Measurements from ENCODE around the gene PLCB1. TPM values are rescaled to one million over a fixed set of nuclear protein-coding genes. Genes with fewer than 3 reads are reported as not detected.

PLCB1 gene
- total and polyA plus RNA-seq, 2 of the 4 experiments (the other 2 are of a cell fraction), result 5.6 to 16.1 TPM

DNA sequence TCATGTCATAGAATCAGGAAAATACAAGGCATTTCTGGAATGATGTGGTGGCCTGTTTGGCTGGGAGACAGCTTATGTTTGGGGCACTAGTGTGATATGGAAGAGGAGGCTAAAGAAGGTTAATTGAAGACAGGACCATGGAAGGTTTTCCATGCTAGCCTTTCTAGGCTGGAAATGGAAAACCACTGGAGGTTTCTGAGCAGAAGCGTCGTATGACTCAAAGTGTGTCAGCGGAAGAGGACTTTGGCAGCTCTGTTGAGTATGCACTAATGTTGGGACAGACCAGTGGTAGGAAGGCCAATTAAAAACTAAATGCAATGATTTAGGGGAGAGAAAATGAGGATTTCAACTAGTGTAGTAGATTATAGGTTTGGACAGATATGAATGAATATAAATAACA is 413.1 kb downstream of the PLCB1 start:
- H2BK20ac ChIP-seq (ENCODE audit: low read depth, low read length), result no peak overlapping the region
- H3K36me3 ChIP-seq (ENCODE audit: control insufficient read depth, insufficient read depth, low read length), result no peaks in the 10 kb centered on the region
- H3K4me1 ChIP-seq (ENCODE audit: control insufficient read depth, insufficient read depth, low read length), result no peaks in the 10 kb centered on the region
- CTCF ChIA-PET, result no interaction called here
- H3K23ac ChIP-seq (ENCODE audit: low read depth, low read length), result no peak overlapping the region
- in situ Hi-C loops (cut with MboI; ENCODE audit: low sequenced_read_pairs) (no loop called here), dilution Hi-C loops (cut with HindIII; ENCODE audit: low sequenced_read_pairs, unreplicated experiment) (no loop called here), intact Hi-C loops (cut with micrococcal nuclease) (no loop called here)
- no peaks in the 10 kb centered on the region for H3K79me1 ChIP-seq (ENCODE audit: low read depth in 1 of 2, low read length in 2 of 2)
- H3K4me3 ChIP-seq (ENCODE audit: insufficient read depth, low read depth, low read length), result no peak overlapping the region
- H3K18ac ChIP-seq (ENCODE audit: low read depth, low read length), result no peak overlapping the region
- no peak overlapping the region for H2BK120ac ChIP-seq (ENCODE audit: low read depth, low read length)
- no peak overlapping the region for H3K27ac ChIP-seq (ENCODE audit: insufficient read depth, low read length)
- no peak overlapping the region for H3K4ac ChIP-seq (ENCODE audit: low read depth, low read length)
- POLR2A ChIA-PET (ENCODE audit: unreplicated experiment), result no interaction called here
- no peaks in the 10 kb centered on the region for H3K9me3 ChIP-seq (ENCODE audit: control insufficient read depth, insufficient read depth, low read length)
- H3K27me3 ChIP-seq (ENCODE audit: control insufficient read depth, insufficient read depth, low read length), result no peaks in the 10 kb centered on the region
- H2AK9ac ChIP-seq (replicated peaks; ENCODE audit: low read depth, low read length, poor library complexity), result no peak overlapping the region
- no peak overlapping the region for H2BK15ac ChIP-seq (ENCODE audit: low read depth, low read length)
- peak; percentile 18 for DNase-seq
- no peak for TF ChIP-seq FOS (IDR thresholded peaks at IDR 0.05; ENCODE audit: low read depth, low read length)
- TF ChIP-seq POLR2A (IDR thresholded peaks at IDR 0.05; ENCODE audit: low read depth, low read length), result no peak
- no peak for TF ChIP-seq MAZ (IDR thresholded peaks at IDR 0.05; ENCODE audit: borderline replicate concordance, low read depth, low read length)
- no peak for TF ChIP-seq RCOR1 (IDR thresholded peaks at IDR 0.05; ENCODE audit: insufficient replicate concordance, low read length)
- TF ChIP-seq NFE2L2 (IDR thresholded peaks at IDR 0.05; ENCODE audit: low read depth, low read length), result no peak
- TF ChIP-seq RAD21 (IDR thresholded peaks at IDR 0.05; ENCODE audit: low read length), result no peak
- TF ChIP-seq, protein P1, sequence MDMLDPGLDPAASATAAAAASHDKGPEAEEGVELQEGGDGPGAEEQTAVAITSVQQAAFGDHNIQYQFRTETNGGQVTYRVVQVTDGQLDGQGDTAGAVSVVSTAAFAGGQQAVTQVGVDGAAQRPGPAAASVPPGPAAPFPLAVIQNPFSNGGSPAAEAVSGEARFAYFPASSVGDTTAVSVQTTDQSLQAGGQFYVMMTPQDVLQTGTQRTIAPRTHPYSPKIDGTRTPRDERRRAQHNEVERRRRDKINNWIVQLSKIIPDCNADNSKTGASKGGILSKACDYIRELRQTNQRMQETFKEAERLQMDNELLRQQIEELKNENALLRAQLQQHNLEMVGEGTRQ (IDR thresholded peaks at IDR 0.05; ENCODE audit: low read depth, low read length), result no peak
- TF ChIP-seq BHLHE40 (IDR thresholded peaks at IDR 0.05; ENCODE audit: low read depth, low read length), result no peak
- no peak for TF ChIP-seq RFX5 (IDR thresholded peaks at IDR 0.05; ENCODE audit: low read depth, low read length)
- H4K20me1 ChIP-seq (ENCODE audit: insufficient read depth, low read length), result no peaks in the 10 kb centered on the region
- no peak overlapping the region for H3K56ac ChIP-seq (ENCODE audit: extremely low read depth, insufficient read depth, low read length)
- H4K5ac ChIP-seq (ENCODE audit: low read depth, low read length), result no peak overlapping the region
- 100% methylated on average over 3 of the region's 3 CpGs; no CpG with 5 or more reads in 1 of the 2 experiments for WGBS, 2 experiments (ENCODE audit: extremely low coverage in 2 of 2, insufficient read length in 1 of 2)
- no peak overlapping the region for H4K8ac ChIP-seq (ENCODE audit: low read depth in 2 of 2, low read length in 2 of 2)
- H3K14ac ChIP-seq (replicated peaks; ENCODE audit: low read depth, low read length), result no peak overlapping the region
- no peak overlapping the region for H4K91ac ChIP-seq (ENCODE audit: insufficient read depth, low read depth, low read length)
- H3K9ac ChIP-seq (ENCODE audit: low read depth, low read length), result no peak overlapping the region
- H3K9me1 ChIP-seq (ENCODE audit: insufficient read depth, low read length), result no peaks in the 10 kb centered on the region; the same call in 1 of the 2 replicates
- BruUV-seq (replicated peaks), result no TSS peak
- H2AFZ ChIP-seq (replicated peaks; ENCODE audit: low read length, poor library complexity), result no peak overlapping the region
- no peak for ATAC-seq (ENCODE audit: low read depth)
- H2BK5ac ChIP-seq (ENCODE audit: low read depth, low read length, poor library complexity, severe bottlenecking), result no peak overlapping the region
- no peak overlapping the region for H3K4me2 ChIP-seq (ENCODE audit: low read depth, low read length)
- no peak overlapping the region for H2AK5ac ChIP-seq (ENCODE audit: low read depth, low read length)
